ENCODE measurements around the gene LRIT2. TPM values are rescaled to one million over a fixed set of nuclear protein-coding genes. Genes with fewer than 3 reads are reported as not detected.
A peak's percentile ranks its signal among the peaks of the same experiment; 100 is the strongest.

The LRIT2 gene
- total RNA-seq, 4 donors from 2014 or later: 0.23 TPM; not detected in 3

GRCh38 chr10:84247496-84247895 is 22.2 kb upstream of the LRIT2 start:
- TF ChIP-seq POLR2A (IDR thresholded peaks at IDR 0.05) (no peak), CTCF (IDR thresholded peaks at IDR 0.05) (no peak)
- DNase-seq (ENCODE audit: low spot score in 2 of 2): peak in 1 of 2 donors; percentile 63
- intact Hi-C loops (cut with DNase I; ENCODE audit: low total_unique reads): no loop called here
- 84 to 86% methylated on average over 6 of the region's 6 CpGs for WGBS, 2 donors
- H3K4me3 ChIP-seq (ENCODE audit: low read depth, poor library complexity, severe bottlenecking): no peak overlapping the region

- H3K4me3 ChIP-seq (ENCODE audit: low read depth, poor library complexity, severe bottlenecking): no peak within 1 kb of the TSS
- DNase-seq (ENCODE audit: low spot score in 2 of 2): peak in 1 of 2 donors; percentile 32
- WGBS, 2 donors: 41 to 43% methylated on average over 9 of the region's 9 CpGs
- TF ChIP-seq POLR2A (IDR thresholded peaks at IDR 0.05) (no peak), CTCF (IDR thresholded peaks at IDR 0.05) (no peak)
- intact Hi-C loops (cut with DNase I; ENCODE audit: low total_unique reads): no loop called here
Measured at GRCh38 chr10:84244651-84245270, 19.4 kb upstream of the LRIT2 start, which contains the start of gene RGR. Gene RGR, plus strand, starts transcription at chr10:84245053. Its CDS starts 38 bp downstream, at chr10:84245091.

DNA sequence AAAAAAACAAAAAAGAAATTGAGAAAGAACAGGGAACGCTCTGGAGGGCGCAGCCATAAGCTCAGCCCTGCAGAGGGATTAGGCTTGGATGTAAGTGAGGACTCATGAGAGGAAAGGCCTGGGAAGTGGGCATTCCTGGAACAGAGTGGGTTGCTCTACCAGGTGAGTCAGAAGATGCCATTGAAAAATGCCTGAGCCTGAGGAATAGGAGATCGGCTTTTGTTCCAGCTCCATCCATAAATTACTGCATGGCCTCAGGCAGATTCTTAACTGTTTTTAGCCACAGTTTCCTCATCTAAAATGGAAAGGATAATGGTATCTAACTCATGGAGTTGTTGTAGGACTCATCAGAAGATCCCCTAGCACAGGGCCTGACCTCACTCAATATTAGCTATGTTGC is 18.4 kb upstream of the LRIT2 start:
- intact Hi-C loops (cut with DNase I; ENCODE audit: low total_unique reads): no loop called here
- no peak overlapping the region for H3K4me3 ChIP-seq (ENCODE audit: low read depth, poor library complexity, severe bottlenecking)
- no peak for DNase-seq (ENCODE audit: low spot score in 2 of 2)
- TF ChIP-seq POLR2A (IDR thresholded peaks at IDR 0.05) (no peak), CTCF (IDR thresholded peaks at IDR 0.05) (no peak)
- WGBS, 2 donors: 87 to 89% methylated on average over 3 of the region's 3 CpGs

DNA sequence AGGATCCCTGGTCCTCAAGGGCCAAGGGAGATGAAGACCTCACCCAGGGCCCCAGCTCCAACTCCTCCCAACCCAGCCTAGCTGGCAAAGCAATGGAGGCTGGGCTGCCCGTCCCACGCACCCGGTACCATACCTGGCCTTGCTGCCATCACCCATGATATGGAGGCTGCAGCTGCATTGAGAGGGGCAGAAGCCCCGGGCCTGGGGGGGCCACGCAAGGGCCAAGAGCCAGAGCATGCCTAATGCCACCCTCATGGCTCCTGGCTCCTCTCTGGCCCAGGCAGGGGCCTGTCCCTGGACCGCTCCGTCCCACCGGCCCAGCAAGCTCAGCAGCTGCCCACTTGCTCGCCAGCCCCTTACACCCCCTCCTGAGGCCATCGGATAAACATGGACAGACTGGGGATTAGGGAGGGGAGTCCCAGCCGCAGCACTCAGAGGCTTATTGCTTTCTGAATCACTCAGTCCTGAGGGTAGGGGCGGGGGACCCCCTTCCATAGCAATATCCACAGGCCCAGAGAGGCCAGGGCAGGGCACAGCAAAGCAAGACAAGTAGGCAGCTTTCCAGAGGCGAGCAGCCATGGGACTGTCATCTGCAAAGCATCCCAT is 15.9 kb upstream of the LRIT2 start, which contains the start of gene LRIT1:
TSS of gene LRIT1 (minus strand) at position 362 of the 606 bp plus-strand sequence. CDS start at position 255, 107 bp downstream.
- intact Hi-C loops (cut with DNase I; ENCODE audit: low total_unique reads): no loop called here
- WGBS, 2 donors: 82 to 90% methylated on average over 12 to 13 of the region's 13 CpGs
- TF ChIP-seq POLR2A (IDR thresholded peaks at IDR 0.05): no peak
- no peak for TF ChIP-seq CTCF (IDR thresholded peaks at IDR 0.05)
- H3K4me3 ChIP-seq (ENCODE audit: low read depth, poor library complexity, severe bottlenecking): no peak within 1 kb of the TSS
- DNase-seq (ENCODE audit: low spot score in 2 of 2): no peak

DNA sequence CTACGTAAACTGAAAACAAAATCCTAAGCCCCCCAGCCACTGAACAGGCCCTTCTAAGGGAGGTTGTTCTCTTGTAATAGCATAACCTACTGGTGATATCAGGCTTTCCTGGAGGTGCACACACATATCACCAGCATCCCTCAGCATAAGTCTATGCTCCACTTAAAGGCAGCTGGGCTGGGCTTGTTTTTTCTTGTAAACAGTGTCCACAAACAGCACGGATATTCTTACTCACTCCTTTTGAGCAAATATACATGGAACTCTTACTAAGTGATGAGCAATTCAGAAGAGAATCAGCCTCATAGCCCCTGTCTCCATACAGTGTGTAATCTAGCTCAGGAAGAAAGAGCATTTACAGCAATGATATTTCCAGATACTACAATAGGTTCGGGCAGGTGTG is 13.6 kb upstream of the LRIT2 start:
- H3K4me3 ChIP-seq (ENCODE audit: low read depth, poor library complexity, severe bottlenecking): no peak overlapping the region
- TF ChIP-seq POLR2A (IDR thresholded peaks at IDR 0.05): no peak
- no peak for TF ChIP-seq CTCF (IDR thresholded peaks at IDR 0.05)
- intact Hi-C loops (cut with DNase I; ENCODE audit: low total_unique reads): no loop called here
- DNase-seq (ENCODE audit: low spot score in 2 of 2): no peak
- 81 to 88% methylated on average over 3 of the region's 3 CpGs for WGBS, 2 donors

All from lower leg skin (tissue), 4 donors.